Neural cell (in vitro differentiated cells): ENCODE results near the gene KIF5A. TPM values are rescaled to one million over a fixed set of nuclear protein-coding genes. Genes with fewer than 3 reads are reported as not detected.

Experiments
- H2AFZ ChIP-seq: fragments of 200-600, 300-800 bp; sonication (generic), shearing (Covaris generic); 2 replicates; pipeline ENCODE4 v1.6.0; 2014; ENCODE audit warnings: low read depth, mild to moderate bottlenecking, antibody characterized with exemption, low read length, moderate library complexity
- H3F3A ChIP-seq: fragments of 200-600 bp; shearing (Covaris generic); 2 replicates; pipeline ENCODE4 v1.6.1; 2016; ENCODE audit warnings: mild to moderate bottlenecking, moderate library complexity, mixed read lengths, antibody characterized with exemption, low read length; ENCODE audit not compliant: insufficient read depth, poor library complexity, severe bottlenecking
- H3K27ac ChIP-seq: fragments of 200-600, 300-800 bp; sonication (generic), shearing (Covaris generic); 2 replicates; pipeline ENCODE4 v1.5.1; 2014; ENCODE audit warnings: mild to moderate bottlenecking, low read length, moderate library complexity
- H3K27me3 ChIP-seq: fragments of 300-800, 200-600 bp; sonication (generic), shearing (Covaris generic); 2 replicates; pipeline ENCODE4 v1.6.0; 2014; ENCODE audit warnings: mild to moderate bottlenecking, low read depth, low read length, moderate library complexity; ENCODE audit not compliant: insufficient read depth
- H3K36me3 ChIP-seq: fragments of 300-800, 200-600 bp; sonication (generic), shearing (Covaris generic); 2 replicates; pipeline ENCODE4 v1.5.1; 2014; ENCODE audit warnings: mild to moderate bottlenecking, antibody characterized with exemption, low read length, moderate library complexity; ENCODE audit not compliant: insufficient read depth
- H3K4me2 ChIP-seq: fragments of 300-800, 200-600 bp; sonication (generic), shearing (Covaris generic); 2 replicates; pipeline ENCODE4 v1.6.0; 2014; ENCODE audit warnings: mild to moderate bottlenecking, low read length
- H3K4me3 ChIP-seq: fragments of 300-800, 200-600 bp; sonication (generic), shearing (Covaris generic); 2 replicates; pipeline ENCODE4 v1.5.1; 2014; ENCODE audit warnings: mild to moderate bottlenecking, low read length, moderate library complexity
- H3K79me2 ChIP-seq: fragments of 200-600 bp; shearing (Covaris generic); replicated peaks from 2 replicates; pipeline ENCODE4 v1.6.0; 2014; ENCODE audit warnings: mild to moderate bottlenecking, low read length, moderate library complexity; ENCODE audit not compliant: insufficient read depth
- H3K9ac ChIP-seq: fragments of 300-800, 200-600 bp; sonication (generic), shearing (Covaris generic); 2 replicates; pipeline ENCODE4 v1.6.1; 2016; ENCODE audit warnings: mild to moderate bottlenecking, low read length, mixed read lengths
- H3K9me2 ChIP-seq: fragments of 200-600 bp; shearing (Covaris generic); 2 replicates; pipeline ENCODE4 v1.6.1; 2016; ENCODE audit warnings: mild to moderate bottlenecking, low read length, mixed read lengths; ENCODE audit not compliant: insufficient read depth
- H3K9me3 ChIP-seq: fragments of 200-600, 300-800 bp; sonication (generic), shearing (Covaris generic); 2 replicates; pipeline ENCODE4 v1.6.1; 2016; ENCODE audit warnings: mild to moderate bottlenecking, mixed run types, low read length, moderate library complexity, mixed read lengths
- H4K20me1 ChIP-seq: fragments of 200-600 bp; shearing (Covaris generic); 2 replicates; pipeline ENCODE4 v1.6.1; 2016; ENCODE audit warnings: mild to moderate bottlenecking, mixed run types; ENCODE audit not compliant: insufficient read depth
- CTCF ChIP-seq: fragments of 450-650 bp; IDR thresholded peaks from 2 replicates; pipeline ENCODE4 v1.5.1; 2014; ENCODE audit warnings: antibody characterized with exemption, mild to moderate bottlenecking, moderate library complexity; ENCODE audit not compliant: poor library complexity, severe bottlenecking
- EP300 ChIP-seq: fragments of 450-650 bp; conservative IDR thresholded peaks from 2 replicates; pipeline ENCODE4 v1.6.1; 2014; ENCODE audit warnings: antibody characterized with exemption, mild to moderate bottlenecking, moderate library complexity; ENCODE audit not compliant: poor library complexity, severe bottlenecking
- EZH2 ChIP-seq: fragments of 200-600, 300-800 bp; shearing (Covaris generic), sonication (generic); IDR thresholded peaks from 2 replicates; pipeline ENCODE4 v1.6.1; 2014; ENCODE audit warnings: antibody characterized with exemption, low read length, borderline replicate concordance, mild to moderate bottlenecking; ENCODE audit not compliant: insufficient read depth, poor library complexity, severe bottlenecking
- MXI1 ChIP-seq: fragments of 450-650 bp; conservative IDR thresholded peaks from 2 replicates; pipeline ENCODE4 v1.6.1; 2014; ENCODE audit warnings: antibody characterized with exemption, mild to moderate bottlenecking; ENCODE audit not compliant: poor library complexity, severe bottlenecking
- POLR2AphosphoS5 ChIP-seq: IDR thresholded peaks from 2 replicates; pipeline ENCODE4 v1.6.1; 2012
- RAD21 ChIP-seq: fragments of 450-650 bp; conservative IDR thresholded peaks from 2 replicates; pipeline ENCODE4 v1.6.1; 2014; ENCODE audit warnings: antibody characterized with exemption, mild to moderate bottlenecking, moderate library complexity
- REST ChIP-seq: IDR thresholded peaks from 2 replicates; pipeline ENCODE4 v1.6.1; 2012; ENCODE audit warnings: borderline replicate concordance
- SMC3 ChIP-seq: fragments of 450-650 bp; conservative IDR thresholded peaks from 2 replicates; pipeline ENCODE4 v1.6.1; 2014; ENCODE audit warnings: antibody characterized with exemption, mild to moderate bottlenecking, moderate library complexity; ENCODE audit not compliant: poor library complexity
- TAF1 ChIP-seq: IDR thresholded peaks from 2 replicates; pipeline ENCODE4 v1.6.1; 2012; ENCODE audit warnings: low read depth
- polyA plus RNA-seq: library from polyadenylated mRNA; depleted of rRNA; stranded (reverse); fragments of >200 nt; gene quantifications from 2 replicates; pipeline ENCODE4 v1.2.3, GENCODE V29; 2014

Gene KIF5A
- polyA plus RNA-seq, 1 donor from 2014 or later, result 58.8 TPM

- Histone ChIP-seq H3K9me3 (no peaks in the 10 kb centered on the region), H3K36me3 (no peaks in the 10 kb centered on the region), H3K27me3 (no peaks in the 10 kb centered on the region), H3K79me2 (peaks cover 62% of the 10 kb centered on the region), H3K27ac (no peak overlapping the region), H3K9ac (peak overlapping the region; percentile 98), H3K4me3 (peak overlapping the region; percentile 84), H4K20me1 (no peaks in the 10 kb centered on the region), H3K4me2 (peak overlapping the region; percentile 72), H2AFZ (no peak overlapping the region), H3F3A (peaks cover 4% of the 10 kb centered on the region), H3K9me2 (no peaks in the 10 kb centered on the region)
- no peak for TF ChIP-seq EZH2
- TF ChIP-seq RAD21, result no peak
- no peak for TF ChIP-seq EP300
- no peak for TF ChIP-seq POLR2AphosphoS5
- TF ChIP-seq REST, result no peak
- TF ChIP-seq CTCF, result no peak
- TF ChIP-seq TAF1, result no peak
- no peak for TF ChIP-seq MXI1
- no peak for TF ChIP-seq SMC3
Measured at GRCh38 chr12:57547288-57548012, 2.4 kb upstream of the KIF5A start.

- no peak overlapping the region for H2AFZ ChIP-seq
Measured at GRCh38 chr12:57548013-57548315, 1.9 kb upstream of the KIF5A start.

More at GRCh38 chr12:57548013-57548315, 1.9 kb upstream of the KIF5A start:
- H3K27me3 ChIP-seq, result no peaks in the 10 kb centered on the region
- peaks cover 67% of the 10 kb centered on the region for H3K79me2 ChIP-seq
- H3K4me2 ChIP-seq, result no peak overlapping the region
- H3K9me2 ChIP-seq, result no peaks in the 10 kb centered on the region
- TF ChIP-seq CTCF (no peak), EZH2 (no peak), TAF1 (no peak), POLR2AphosphoS5 (no peak), EP300 (no peak), SMC3 (no peak)
- no peaks in the 10 kb centered on the region for H3K9me3 ChIP-seq
- no peaks in the 10 kb centered on the region for H4K20me1 ChIP-seq
- H3K9ac ChIP-seq, result no peak overlapping the region
- peaks cover 4% of the 10 kb centered on the region for H3F3A ChIP-seq
- no peak overlapping the region for H3K4me3 ChIP-seq
- H3K36me3 ChIP-seq, result no peaks in the 10 kb centered on the region
- H3K27ac ChIP-seq, result no peak overlapping the region
